Lung (tissue), 12 donors: ENCODE data around the gene MEAF6. TPM values are rescaled to one million over a fixed set of nuclear protein-coding genes. Genes with fewer than 3 reads are reported as not detected.

Experiments used
- ATAC-seq: fragments of 200-7000 bp; cut with Tn5 transposase; one replicate; pipeline ENCODE4 v1.9.1; 2020; ENCODE audit warnings: moderate number of reproducible peaks; ENCODE audit not compliant: insufficient read depth, low FRiP score
- DNase-seq, 3 donors: peaks; one replicate each; pipeline ENCODE4 v3.0.0-alpha.2; 2013 to 2017
- H3K27ac ChIP-seq, 2 donors: one replicate each; pipeline ENCODE4 v1.5.1; 2013; ENCODE audit warnings: mild to moderate bottlenecking in 2 of 2, moderate library complexity in 2 of 2, control low read depth in 1 of 2, inconsistent platforms in 1 of 2, low read depth in 1 of 2, low read length in 1 of 2
- H3K27me3 ChIP-seq, 3 donors: one replicate each; pipeline ENCODE4 v1.5.1; 2013; ENCODE audit warnings: low read length in 2 of 3; ENCODE audit not compliant: control insufficient read depth in 3 of 3, insufficient read depth in 3 of 3
- H3K36me3 ChIP-seq, 4 donors: one replicate each; pipeline ENCODE4 v1.5.1; 2013; ENCODE audit warnings: low read length in 4 of 4, mild to moderate bottlenecking in 1 of 4, moderate library complexity in 1 of 4; ENCODE audit not compliant: control insufficient read depth in 4 of 4, insufficient read depth in 4 of 4
- H3K4me1 ChIP-seq, 5 donors: one replicate each; pipeline ENCODE4 v1.5.1; 2013; ENCODE audit warnings: low read length in 5 of 5, mild to moderate bottlenecking in 2 of 5, moderate library complexity in 1 of 5; ENCODE audit not compliant: control insufficient read depth in 5 of 5, insufficient read depth in 5 of 5
- H3K4me3 ChIP-seq: one replicate; pipeline ENCODE4 v1.5.1; 2013; ENCODE audit warnings: mild to moderate bottlenecking, control low read depth, moderate library complexity
- H3K9ac ChIP-seq, 2 donors: one replicate each; pipeline ENCODE4 v1.5.1; 2013; ENCODE audit warnings: low read length in 2 of 2, control low read depth in 1 of 2; ENCODE audit not compliant: insufficient read depth in 1 of 2
- H3K9me3 ChIP-seq, 4 donors: one replicate each; pipeline ENCODE4 v1.5.1; 2013; ENCODE audit warnings: low read length in 3 of 4, mild to moderate bottlenecking in 1 of 4, moderate library complexity in 1 of 4; ENCODE audit not compliant: control insufficient read depth in 4 of 4, insufficient read depth in 3 of 4
- WGBS, 2 donors: extraction: QIAGEN DNeasy Blood & Tissue Kit; methylation state at CpG; one replicate each; pipeline ENCODE4 v1.1.7; 2013; 5-methylcytosine and 5-hydroxymethylcytosine counted together
- polyA plus RNA-seq, 2 donors: library from polyadenylated mRNA; stranded (reverse); fragments of 200-250 nt; gene quantifications; one replicate each; pipeline ENCODE4 v1.2.1, GENCODE V29; 2013
- total RNA-seq, 2 donors: library from RNA; depleted of rRNA in 1 of 2; stranded (reverse); fragments of >200 nt in 1 of 2; gene quantifications; one replicate each; pipeline ENCODE4 v1.2.1, GENCODE V29; 2014 to 2021
- TF ChIP-seq, protein P1 (sequence below): IDR thresholded peaks from 2 replicates; pipeline ENCODE4 v1.5.1; 2012; ENCODE audit warnings: mild to moderate bottlenecking; ENCODE audit errors: control extremely low read depth, extremely low read depth
- donor health status: control.
- donor health status: control.
- donor health status: Bipolar disorder and iron deficiency.
- donor health status: healthy.
- donor health status: DM: yes; HTN: yes; CAD: no.

Gene MEAF6
- total and polyA plus RNA-seq, 4 donors, result 36.9 to 68.2 (median 58.8) TPM

DNA sequence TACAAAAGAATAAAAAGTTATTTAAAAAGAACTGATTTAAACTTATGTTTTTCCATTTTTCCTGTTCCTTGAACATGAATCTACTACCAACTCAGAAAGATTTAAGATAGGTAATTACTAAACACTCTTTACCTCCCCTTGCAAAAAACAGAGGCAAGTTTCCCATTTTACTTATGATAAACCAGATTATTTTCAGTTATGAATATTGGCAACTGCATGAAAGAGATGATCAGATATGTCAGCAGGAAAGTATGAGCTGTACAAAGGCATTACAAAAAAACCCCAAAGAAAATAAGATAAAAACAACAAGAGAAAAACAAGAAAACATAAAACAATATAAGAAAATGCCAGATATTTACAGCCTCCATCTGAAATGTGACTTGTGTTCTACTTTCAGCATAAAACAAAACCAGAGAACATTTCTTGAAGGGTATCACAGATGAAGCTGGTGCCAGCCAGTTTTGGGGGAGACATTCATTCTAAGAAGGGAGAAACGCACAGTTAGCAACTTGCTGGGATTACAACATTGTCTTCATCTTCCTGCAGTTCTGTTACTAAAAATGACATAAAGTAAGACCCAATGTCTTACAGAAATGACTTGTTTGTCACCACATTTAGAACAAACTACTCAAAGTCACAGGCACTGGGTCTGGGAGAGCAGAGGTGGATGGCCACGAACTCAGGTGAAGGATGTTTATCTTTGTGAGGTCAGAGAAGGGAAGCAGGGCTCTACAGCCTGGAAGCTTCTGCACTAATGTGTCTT lies 21.0 kb downstream of the MEAF6 start:
- peaks cover 0 to 1% (median 0%) of the 10 kb centered on the region in 5 donors for H3K4me1 ChIP-seq
- no peaks in the 10 kb centered on the region for H3K27me3 ChIP-seq
- WGBS, 2 donors, result 76 to 79% methylated on average over 2 of the region's 2 CpGs
- no peak for DNase-seq
- TF ChIP-seq, protein P1, sequence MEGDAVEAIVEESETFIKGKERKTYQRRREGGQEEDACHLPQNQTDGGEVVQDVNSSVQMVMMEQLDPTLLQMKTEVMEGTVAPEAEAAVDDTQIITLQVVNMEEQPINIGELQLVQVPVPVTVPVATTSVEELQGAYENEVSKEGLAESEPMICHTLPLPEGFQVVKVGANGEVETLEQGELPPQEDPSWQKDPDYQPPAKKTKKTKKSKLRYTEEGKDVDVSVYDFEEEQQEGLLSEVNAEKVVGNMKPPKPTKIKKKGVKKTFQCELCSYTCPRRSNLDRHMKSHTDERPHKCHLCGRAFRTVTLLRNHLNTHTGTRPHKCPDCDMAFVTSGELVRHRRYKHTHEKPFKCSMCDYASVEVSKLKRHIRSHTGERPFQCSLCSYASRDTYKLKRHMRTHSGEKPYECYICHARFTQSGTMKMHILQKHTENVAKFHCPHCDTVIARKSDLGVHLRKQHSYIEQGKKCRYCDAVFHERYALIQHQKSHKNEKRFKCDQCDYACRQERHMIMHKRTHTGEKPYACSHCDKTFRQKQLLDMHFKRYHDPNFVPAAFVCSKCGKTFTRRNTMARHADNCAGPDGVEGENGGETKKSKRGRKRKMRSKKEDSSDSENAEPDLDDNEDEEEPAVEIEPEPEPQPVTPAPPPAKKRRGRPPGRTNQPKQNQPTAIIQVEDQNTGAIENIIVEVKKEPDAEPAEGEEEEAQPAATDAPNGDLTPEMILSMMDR, result no peak
- H3K36me3 ChIP-seq, result peaks cover 9 to 31% (median 15%) of the 10 kb centered on the region in 4 donors
- no peaks in the 10 kb centered on the region for H3K9me3 ChIP-seq
- no peak overlapping the region for H3K27ac ChIP-seq
- H3K4me3 ChIP-seq, result no peak overlapping the region
- ATAC-seq, result no peak
- H3K9ac ChIP-seq, result no peak overlapping the region

GRCh38 chr1:37487619-37487984 lies 27.0 kb downstream of the MEAF6 start:
- Histone ChIP-seq H3K4me3 (no peak overlapping the region), H3K9ac (no peak overlapping the region), H3K27ac (peak overlapping the region in 1 of 2 donors; percentile 85), H3K27me3 (no peaks in the 10 kb centered on the region), H3K9me3 (no peaks in the 10 kb centered on the region), H3K36me3 (peaks cover 9 to 23% (median 16%) of the 10 kb centered on the region in 4 donors), H3K4me1 (peaks cover 0 to 19% (median 6%) of the 10 kb centered on the region in 5 donors)
- 89 to 97% methylated on average over 5 of the region's 5 CpGs for WGBS, 2 donors
- DNase-seq (no peak), ATAC-seq (no peak)
- TF ChIP-seq, protein P1, result no peak

- DNase-seq (peak; percentile 74 to 76 (median 75)), ATAC-seq (peak; percentile 85)
- H3K4me1 ChIP-seq, result peaks cover 0 to 19% (median 6%) of the 10 kb centered on the region in 5 donors
- H3K27ac ChIP-seq, result peak overlapping the region; percentile 27 to 85
- no peaks in the 10 kb centered on the region for H3K27me3 ChIP-seq
- peaks cover 6 to 29% (median 15%) of the 10 kb centered on the region in 4 donors for H3K36me3 ChIP-seq
- H3K4me3 ChIP-seq, result no peak overlapping the region
- WGBS, 2 donors, result 13 to 16% methylated on average over 10 of the region's 10 CpGs
- TF ChIP-seq, protein P1, result peak; percentile 95
- peak overlapping the region in 1 of 2 donors; percentile 16 for H3K9ac ChIP-seq
- H3K9me3 ChIP-seq, result no peaks in the 10 kb centered on the region
Observed at GRCh38 chr1:37486680-37487618, 27.6 kb downstream of the MEAF6 start.
